SK-N-SH treated with all-trans-retinoic acid at 6 μM for 48 hours (cell line): ENCODE measurements around the gene FASTKD2.

Experiments
- CSRNP3 ChIP-seq: fragments of 250-450 bp; sonication (Bioruptor Pico); IDR thresholded peaks from 2 replicates; pipeline ENCODE4 v1.5.1; 2021; ENCODE audit warnings: mild to moderate bottlenecking, moderate library complexity
- ZNF70 ChIP-seq: fragments of 450-650 bp; formaldehyde crosslinking; IDR thresholded peaks from 2 replicates; pipeline ENCODE4 v1.5.0; 2020; ENCODE audit warnings: mild to moderate bottlenecking, moderate library complexity
- ZNF8 ChIP-seq: fragments of 450-650 bp; formaldehyde crosslinking; IDR thresholded peaks from 2 replicates; pipeline ENCODE4 v1.5.0; 2020; ENCODE audit warnings: mild to moderate bottlenecking, moderate library complexity

GRCh38 chr2:206790311-206790935, 25.0 kb downstream of the FASTKD2 start:
- TF ChIP-seq ZNF8 (CRISPR knock-in tag), result no peak
- no peak for TF ChIP-seq ZNF70 (CRISPR knock-in tag)
- TF ChIP-seq CSRNP3 (CRISPR knock-in tag), result no peak
